DMS 273 treated with DMSO at 0.1 percent for 48 hours (cell line): ENCODE measurements around the gene RELL1.
"Not testable (repeated sequence)": the region's sequence is repeated elsewhere in the genome, so short reads cannot be mapped to it uniquely, and the experiment has no call there.

Source experiments
- DNase-seq: peaks from one replicate; lab custom pipeline; 2025; lab: John Stamatoyannopoulos, UW

RELL1 gene

GRCh38 chr4:37693030-37693429, 6.9 kb upstream of the RELL1 start:
- no peak for DNase-seq

- DNase-seq = no peak
Observed at GRCh38 chr4:37690976-37691375, 4.8 kb upstream of the RELL1 start.

DNA sequence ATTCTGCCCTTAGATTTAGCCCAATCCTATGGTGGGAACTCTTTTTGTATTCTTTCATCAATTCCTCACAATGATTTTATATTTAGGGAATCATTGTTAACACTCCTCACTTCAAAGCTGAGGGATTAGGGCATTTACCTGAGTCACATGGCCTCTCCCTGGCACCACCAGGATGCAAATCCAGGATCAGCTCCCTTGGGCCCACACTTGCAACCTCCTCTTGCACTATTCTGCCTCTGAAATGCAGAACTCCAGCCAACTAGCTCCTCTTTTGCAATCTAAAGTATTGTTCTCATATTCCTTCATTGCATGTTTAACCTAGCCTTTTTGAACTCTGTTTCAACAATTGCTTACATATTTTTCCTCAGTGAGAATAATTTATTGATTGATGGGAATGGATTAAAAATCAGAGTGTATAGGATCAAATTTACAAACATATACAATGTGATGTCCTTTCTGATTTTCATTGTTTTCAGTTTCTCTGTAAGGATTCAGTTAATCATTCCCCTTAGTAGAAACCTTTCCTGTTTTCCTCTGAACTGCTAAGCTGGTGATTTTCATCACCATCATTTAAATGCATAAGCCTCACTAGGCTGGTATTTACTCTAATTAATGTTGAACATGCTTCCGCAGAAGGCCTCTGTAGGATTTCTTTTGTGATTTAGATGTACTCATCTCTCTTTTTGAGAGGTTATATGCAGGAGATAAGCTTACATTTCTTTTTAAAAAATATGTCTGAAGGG, 3.3 kb upstream of the RELL1 start:
- no peak for DNase-seq

DNA sequence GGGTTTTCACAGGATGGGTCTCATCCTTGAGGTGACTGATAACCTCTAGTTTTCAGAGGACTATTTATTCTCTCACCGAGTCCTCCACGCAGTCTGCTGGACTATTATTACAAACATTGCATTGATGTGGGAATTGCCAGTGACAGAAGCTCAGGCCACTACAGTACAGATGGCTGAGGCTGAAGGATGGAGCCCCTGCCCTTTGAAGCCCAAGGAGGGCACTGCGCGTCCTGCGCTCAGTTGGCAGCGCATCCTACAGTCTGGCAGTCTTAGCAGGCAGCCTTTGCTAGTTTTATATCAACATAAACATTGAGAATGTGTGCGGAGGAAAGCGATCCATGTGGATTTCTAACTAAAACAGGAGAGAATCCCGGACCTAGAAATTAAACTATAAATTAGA, 1.5 kb upstream of the RELL1 start:
- DNase-seq = no peak

- no peak for DNase-seq
Observed at GRCh38 chr4:37687194-37687562, 1.0 kb upstream of the RELL1 start.

- no peak for DNase-seq
Observed at GRCh38 chr4:37685823-37686372, 278 bp downstream of the RELL1 start.

GRCh38 chr4:37685161-37685822, 884 bp downstream of the RELL1 start:
- DNase-seq = peak; percentile 31

DNA sequence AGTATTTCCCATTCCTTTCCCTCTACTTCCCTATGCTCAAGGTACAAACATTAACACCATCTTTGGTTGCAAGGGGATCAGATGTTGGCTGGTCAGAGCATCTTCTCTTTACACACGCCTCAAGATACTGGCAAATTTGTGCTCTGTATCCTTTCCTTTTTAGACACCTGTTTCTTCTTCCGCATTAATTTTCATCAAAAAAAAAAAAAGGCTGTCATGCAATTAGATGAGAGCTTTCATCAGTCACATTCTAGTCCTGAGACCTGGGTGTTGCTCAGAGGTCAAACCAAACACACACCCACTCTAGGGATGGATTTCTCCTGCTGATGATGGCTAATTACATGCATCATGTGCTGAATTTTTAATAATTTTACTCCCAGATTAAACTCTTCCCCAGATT, 2.0 kb downstream of the RELL1 start:
- no peak for DNase-seq

DNA sequence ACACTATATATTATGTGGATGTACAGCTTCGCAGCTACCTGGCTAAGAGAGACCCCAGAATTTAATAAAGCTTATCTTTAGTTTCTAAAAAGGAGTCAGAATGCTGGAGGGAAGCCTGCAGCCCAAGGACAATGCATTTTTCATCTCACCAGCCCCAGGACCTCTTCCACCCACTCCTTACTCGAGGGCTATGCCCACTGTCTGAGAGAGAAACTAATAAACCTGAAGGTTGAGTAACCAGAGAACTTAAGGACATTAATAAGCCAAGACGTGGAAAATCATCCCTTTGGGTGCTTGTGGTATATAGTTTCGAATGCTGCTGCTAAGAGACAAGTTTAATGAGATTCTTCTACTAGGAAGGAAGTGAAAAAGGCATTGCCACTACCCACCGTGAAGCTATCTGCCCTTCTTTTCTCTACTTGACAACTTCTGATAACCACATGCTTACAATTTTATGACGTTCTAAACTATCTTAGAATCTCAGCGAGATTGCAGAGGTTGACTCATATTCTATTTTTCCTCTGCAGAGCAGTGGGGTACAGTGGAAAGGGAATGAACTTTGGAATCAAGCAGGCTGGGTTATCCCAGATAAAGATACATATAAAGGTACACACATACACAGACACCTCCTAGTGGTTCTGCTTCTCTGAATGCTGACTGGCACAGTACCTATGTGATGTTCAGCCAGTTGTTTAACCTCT, 3.3 kb downstream of the RELL1 start:
- DNase-seq = no peak

DNA sequence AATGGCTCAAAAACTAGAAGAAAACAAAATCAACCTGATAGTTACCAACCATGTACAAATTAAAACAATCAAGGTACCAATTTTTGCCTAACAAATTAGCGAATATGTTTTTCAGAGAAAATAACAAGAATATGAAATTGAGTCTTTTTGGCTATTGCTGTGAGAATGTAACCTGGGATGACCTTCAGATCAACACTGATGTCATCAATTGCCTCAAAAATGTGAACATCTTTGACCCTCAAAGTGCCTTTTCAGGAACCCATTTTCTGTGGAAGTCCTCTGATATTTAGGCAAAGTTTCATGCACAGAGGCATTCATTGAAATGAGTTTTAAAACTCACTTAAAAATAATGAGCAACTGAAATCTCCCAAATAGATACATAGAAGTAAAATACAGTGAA, 6.1 kb downstream of the RELL1 start:
- no peak for DNase-seq

- no peak for DNase-seq
Observed at GRCh38 chr4:37679301-37679700, 6.9 kb downstream of the RELL1 start.

GRCh38 chr4:37678624-37679023, 7.6 kb downstream of the RELL1 start:
- no peak for DNase-seq

GRCh38 chr4:37675587-37676290, 10.4 kb downstream of the RELL1 start:
- DNase-seq = no peak

DNA sequence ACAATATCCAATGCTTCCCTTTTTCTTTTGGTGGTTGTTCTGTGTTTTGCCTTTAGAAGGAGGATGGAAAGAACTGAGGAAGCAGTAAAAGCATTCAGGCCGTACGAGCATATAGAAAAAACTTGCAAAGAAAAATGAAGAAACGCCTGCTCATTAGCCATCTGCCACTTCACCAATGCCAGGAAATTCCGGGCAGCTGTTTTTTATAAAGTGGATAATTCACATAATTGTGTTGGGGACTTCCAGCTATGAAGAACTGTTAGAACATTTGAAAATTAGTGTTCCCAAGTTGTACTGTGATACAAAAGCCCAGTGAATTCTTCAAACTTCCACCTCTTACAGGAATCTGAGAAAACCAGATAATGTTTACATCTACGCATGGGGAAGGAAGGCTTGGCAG, 11.7 kb downstream of the RELL1 start:
- DNase-seq = peak; percentile 43

- no peak for DNase-seq
Observed at GRCh38 chr4:37673538-37674192, 12.5 kb downstream of the RELL1 start.

DNA sequence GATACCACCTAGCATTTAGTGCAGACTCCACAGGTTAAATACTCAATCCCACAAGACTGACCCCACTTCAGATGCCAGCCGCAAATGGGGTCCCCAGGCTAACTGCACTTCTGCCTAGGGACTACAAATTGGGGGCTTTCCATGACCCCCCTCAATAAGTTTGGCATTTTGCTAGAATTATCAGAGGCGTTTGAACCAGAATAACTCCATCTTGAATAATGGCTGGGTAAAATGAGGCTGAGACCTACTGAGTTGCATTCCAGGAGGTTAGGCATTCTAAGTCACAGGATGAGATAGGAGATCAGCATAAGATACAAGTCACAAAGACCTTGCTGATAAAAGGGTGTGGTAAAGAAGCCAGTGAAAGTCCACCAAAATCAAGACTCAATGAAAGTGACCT, 15.1 kb downstream of the RELL1 start:
- no peak for DNase-seq

GRCh38 chr4:37670249-37670648, 15.9 kb downstream of the RELL1 start:
- no peak for DNase-seq

DNA sequence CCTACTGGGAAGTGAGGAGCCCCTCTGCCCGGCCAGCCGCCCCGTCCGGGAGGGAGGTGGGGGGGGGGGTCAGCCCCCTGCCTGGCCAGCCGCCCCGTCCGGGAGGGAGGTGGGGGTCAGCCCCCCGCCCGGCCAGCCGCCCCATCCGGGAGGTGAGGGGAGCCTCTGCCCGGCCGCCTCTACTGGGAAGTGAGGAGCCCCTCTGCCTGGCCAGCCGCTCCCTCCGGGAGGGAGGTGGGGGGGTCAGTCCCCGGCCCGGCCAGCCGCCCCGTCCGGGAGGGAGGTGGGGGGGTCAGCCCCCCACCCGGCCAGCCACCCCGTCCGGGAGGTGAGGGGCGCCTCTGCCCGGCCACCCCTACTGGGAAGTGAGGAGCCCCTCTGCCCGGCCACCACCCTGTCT, 17.1 kb downstream of the RELL1 start:
- not testable (repeated sequence) for DNase-seq

DNA sequence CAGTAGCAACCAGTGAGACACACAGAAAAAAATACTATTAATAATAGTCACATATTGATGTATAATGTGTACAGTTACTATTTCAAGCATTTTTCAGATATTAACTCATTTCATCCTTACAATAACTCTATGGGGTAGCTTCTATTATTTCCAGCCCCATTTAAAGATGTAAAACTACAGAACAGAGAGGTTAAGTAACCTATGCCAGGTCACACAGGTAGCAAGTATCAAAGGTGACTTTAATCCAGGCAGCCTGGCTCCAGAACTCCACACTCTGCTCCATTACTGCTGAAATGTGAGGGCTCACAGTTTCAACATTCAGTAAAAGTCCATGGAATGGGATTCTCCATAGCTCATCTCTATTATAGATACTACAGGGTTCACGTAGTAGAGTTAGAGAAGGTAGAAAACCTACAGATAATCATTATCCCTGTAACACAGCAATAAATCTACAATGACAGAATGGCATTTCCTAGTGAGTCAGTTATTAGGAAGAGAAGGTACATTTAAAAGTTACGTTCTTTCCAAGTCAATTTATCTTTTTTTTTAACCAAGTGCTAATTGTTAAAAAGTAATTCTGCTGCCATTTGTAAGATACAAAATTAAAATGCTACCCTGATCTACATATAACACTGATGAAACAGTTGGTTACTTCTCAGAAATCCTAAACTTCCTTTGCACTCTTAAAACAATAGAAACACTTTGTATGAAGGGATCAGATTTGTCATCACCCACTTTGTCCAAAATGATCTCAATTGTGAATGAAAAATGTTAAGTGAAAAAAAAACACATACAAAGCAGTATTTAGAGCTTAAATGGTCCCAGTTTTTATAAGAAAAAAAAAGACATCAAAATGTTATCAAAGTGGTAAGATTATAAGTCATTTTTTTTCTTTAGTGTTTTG, 18.7 kb downstream of the RELL1 start:
- no peak for DNase-seq

- no peak for DNase-seq
Observed at GRCh38 chr4:37666625-37667071, 19.5 kb downstream of the RELL1 start.
